ENCODE measurements around the gene SCN3A. TPM values are rescaled to one million over a fixed set of nuclear protein-coding genes. Genes with fewer than 3 reads are reported as not detected.

Gene SCN3A
- total RNA-seq, 1 donor from 2014 or later, result not detected

GRCh38 chr2:165057308-165057707 is 146.5 kb downstream of the SCN3A start:
- Mint-ChIP-seq H3K27ac (ENCODE audit: unreplicated experiment) (no peak overlapping the region), H3K4me3 (ENCODE audit: unreplicated experiment) (no peak overlapping the region), H3K36me3 (ENCODE audit: unreplicated experiment) (no peaks in the 10 kb centered on the region), H3K27me3 (ENCODE audit: unreplicated experiment) (peaks cover 4% of the 10 kb centered on the region), H3K4me1 (ENCODE audit: unreplicated experiment) (peaks cover 1% of the 10 kb centered on the region), H3K9me3 (ENCODE audit: unreplicated experiment) (no peaks in the 10 kb centered on the region)
- DNase-seq (ENCODE audit: extremely low spot score, unreplicated experiment), result no peak
- TF ChIP-seq, protein P1, sequence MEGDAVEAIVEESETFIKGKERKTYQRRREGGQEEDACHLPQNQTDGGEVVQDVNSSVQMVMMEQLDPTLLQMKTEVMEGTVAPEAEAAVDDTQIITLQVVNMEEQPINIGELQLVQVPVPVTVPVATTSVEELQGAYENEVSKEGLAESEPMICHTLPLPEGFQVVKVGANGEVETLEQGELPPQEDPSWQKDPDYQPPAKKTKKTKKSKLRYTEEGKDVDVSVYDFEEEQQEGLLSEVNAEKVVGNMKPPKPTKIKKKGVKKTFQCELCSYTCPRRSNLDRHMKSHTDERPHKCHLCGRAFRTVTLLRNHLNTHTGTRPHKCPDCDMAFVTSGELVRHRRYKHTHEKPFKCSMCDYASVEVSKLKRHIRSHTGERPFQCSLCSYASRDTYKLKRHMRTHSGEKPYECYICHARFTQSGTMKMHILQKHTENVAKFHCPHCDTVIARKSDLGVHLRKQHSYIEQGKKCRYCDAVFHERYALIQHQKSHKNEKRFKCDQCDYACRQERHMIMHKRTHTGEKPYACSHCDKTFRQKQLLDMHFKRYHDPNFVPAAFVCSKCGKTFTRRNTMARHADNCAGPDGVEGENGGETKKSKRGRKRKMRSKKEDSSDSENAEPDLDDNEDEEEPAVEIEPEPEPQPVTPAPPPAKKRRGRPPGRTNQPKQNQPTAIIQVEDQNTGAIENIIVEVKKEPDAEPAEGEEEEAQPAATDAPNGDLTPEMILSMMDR (IDR thresholded peaks at IDR 0.05), result no peak

GRCh38 chr2:165056564-165056963 is 147.3 kb downstream of the SCN3A start:
- Mint-ChIP-seq H3K4me1 (ENCODE audit: unreplicated experiment) (peaks cover 1% of the 10 kb centered on the region), H3K4me3 (ENCODE audit: unreplicated experiment) (no peak overlapping the region), H3K27ac (ENCODE audit: unreplicated experiment) (no peak overlapping the region), H3K9me3 (ENCODE audit: unreplicated experiment) (no peaks in the 10 kb centered on the region), H3K27me3 (ENCODE audit: unreplicated experiment) (no peaks in the 10 kb centered on the region), H3K36me3 (ENCODE audit: unreplicated experiment) (no peaks in the 10 kb centered on the region)
- TF ChIP-seq, protein P1 (IDR thresholded peaks at IDR 0.05), result no peak
- DNase-seq (ENCODE audit: extremely low spot score, unreplicated experiment), result no peak

- no peak overlapping the region for H3K27ac Mint-ChIP-seq (ENCODE audit: unreplicated experiment)
- no peak for DNase-seq (ENCODE audit: extremely low spot score, unreplicated experiment)
- TF ChIP-seq, protein P1 (IDR thresholded peaks at IDR 0.05), result no peak
Observed at GRCh38 chr2:165055082-165055851, 148.6 kb downstream of the SCN3A start.

GRCh38 chr2:165054652-165055051 is 149.2 kb downstream of the SCN3A start:
- no peak for DNase-seq (ENCODE audit: extremely low spot score, unreplicated experiment)
- H3K27ac Mint-ChIP-seq (ENCODE audit: unreplicated experiment), result no peak overlapping the region
- H3K9me3 Mint-ChIP-seq (ENCODE audit: unreplicated experiment), result no peaks in the 10 kb centered on the region
- TF ChIP-seq, protein P1 (IDR thresholded peaks at IDR 0.05), result no peak
- H3K36me3 Mint-ChIP-seq (ENCODE audit: unreplicated experiment), result no peaks in the 10 kb centered on the region
- no peak overlapping the region for H3K4me3 Mint-ChIP-seq (ENCODE audit: unreplicated experiment)
- H3K27me3 Mint-ChIP-seq (ENCODE audit: unreplicated experiment), result peaks cover 1% of the 10 kb centered on the region
- H3K4me1 Mint-ChIP-seq (ENCODE audit: unreplicated experiment), result peaks cover 1% of the 10 kb centered on the region

More at GRCh38 chr2:165055082-165055851, 148.6 kb downstream of the SCN3A start:
- Mint-ChIP-seq H3K9me3 (ENCODE audit: unreplicated experiment) (no peaks in the 10 kb centered on the region), H3K36me3 (ENCODE audit: unreplicated experiment) (no peaks in the 10 kb centered on the region), H3K4me3 (ENCODE audit: unreplicated experiment) (no peak overlapping the region), H3K27me3 (ENCODE audit: unreplicated experiment) (no peaks in the 10 kb centered on the region), H3K4me1 (ENCODE audit: unreplicated experiment) (peaks cover 1% of the 10 kb centered on the region)

GRCh38 chr2:165044505-165045303 is 159.1 kb downstream of the SCN3A start:
- H3K9me3 Mint-ChIP-seq (ENCODE audit: unreplicated experiment), result no peaks in the 10 kb centered on the region
- DNase-seq (ENCODE audit: extremely low spot score, unreplicated experiment), result no peak
- no peaks in the 10 kb centered on the region for H3K4me1 Mint-ChIP-seq (ENCODE audit: unreplicated experiment)
- H3K27ac Mint-ChIP-seq (ENCODE audit: unreplicated experiment), result no peak overlapping the region
- TF ChIP-seq, protein P1 (IDR thresholded peaks at IDR 0.05), result no peak
- no peak overlapping the region for H3K4me3 Mint-ChIP-seq (ENCODE audit: unreplicated experiment)
- peaks cover 11% of the 10 kb centered on the region for H3K27me3 Mint-ChIP-seq (ENCODE audit: unreplicated experiment)
- no peaks in the 10 kb centered on the region for H3K36me3 Mint-ChIP-seq (ENCODE audit: unreplicated experiment)

All from osteocyte (in vitro differentiated cells).